Body of pancreas (tissue), 4 donors: ENCODE results near the gene MGME1.

Experiments used
- CTCF ChIP-seq, 7 experiments: fragments of 450-650 bp in 4 of 7; fragments of 200-600 bp in 3 of 7; sonication (generic) in 3 of 7; IDR thresholded peaks; one replicate each; pipeline ENCODE4 v1.5.1; 2016 to 2019; ENCODE audit warnings: antibody characterized with exemption in 7 of 7
- POLR2A ChIP-seq, 3 donors: fragments of 450-650 bp; IDR thresholded peaks; one replicate each; pipeline ENCODE4 v1.6.1; 2016; ENCODE audit warnings: antibody characterized with exemption in 3 of 3, mild to moderate bottlenecking in 2 of 3

GRCh38 chr20:17950670-17951069 lies 18.1 kb upstream of the MGME1 start:
- TF ChIP-seq CTCF (IDR thresholded peaks at IDR 0.05): no peak
- TF ChIP-seq POLR2A (IDR thresholded peaks at IDR 0.05): no peak
